Measurements from ENCODE around the gene DCD. TPM values are rescaled to one million over a fixed set of nuclear protein-coding genes. Genes with fewer than 3 reads are reported as not detected.

Gene DCD
- total RNA-seq, 1 experiment from 2014 or later: not detected

GRCh38 chr12:54596526-54596946 lies 51.6 kb downstream of the DCD start:
- Mint-ChIP-seq H3K27me3 (ENCODE audit: low read depth) (peaks cover 92% of the 10 kb centered on the region), H3K4me3 (no peak overlapping the region), H3K36me3 (ENCODE audit: insufficient read depth in 1 of 3, low read depth in 3 of 3) (peaks cover 0 to 1% (median 0%) of the 10 kb centered on the region in 3 experiments; a peak in 1 of 7 replicates), H3K4me1 (peaks cover 5% of the 10 kb centered on the region in 2 experiments; a peak in 3 of 4 replicates), H3K9me3 (no peaks in the 10 kb centered on the region), H3K27ac (no peak overlapping the region)
- H3K23ac ChIP-seq (ENCODE audit: insufficient read length, low read depth, low read length): no peak overlapping the region
- no peak overlapping the region for H3K4me2 ChIP-seq (ENCODE audit: insufficient read depth, insufficient read length, low read length)
- H3K9me3 ChIP-seq (ENCODE audit: control insufficient read depth, low read depth, low read length): no peaks in the 10 kb centered on the region
- H4K8ac ChIP-seq (replicated peaks; ENCODE audit: insufficient read length, low read depth, low read length): no peak overlapping the region
- H3K23me2 ChIP-seq (ENCODE audit: insufficient read length, low read depth, low read length, poor library complexity, severe bottlenecking): no peaks in the 10 kb centered on the region
- no peak overlapping the region for H2BK20ac ChIP-seq (ENCODE audit: low read depth, low read length, poor library complexity, severe bottlenecking)
- no peak overlapping the region for H2AFZ ChIP-seq (ENCODE audit: low read length)
- no peak overlapping the region for H2BK5ac ChIP-seq (ENCODE audit: insufficient read length, low read length)
- no peak overlapping the region for H3K56ac ChIP-seq (ENCODE audit: insufficient read length, low read depth, low read length)
- H3T11ph ChIP-seq (ENCODE audit: low read length): no peak overlapping the region
- DNase-seq: peak; percentile 81
- peak; percentile 93 for TF ChIP-seq CTCF (conservative IDR thresholded peaks at IDR 0.05)
- H3K79me1 ChIP-seq (ENCODE audit: insufficient read depth, low read depth, low read length, poor library complexity, severe bottlenecking): no peaks in the 10 kb centered on the region
- H3K18ac ChIP-seq (ENCODE audit: insufficient read length, low read depth, low read length): no peak overlapping the region
- H4K5ac ChIP-seq (ENCODE audit: insufficient read length, low read depth, low read length): no peak overlapping the region
- no peak overlapping the region for H3K14ac ChIP-seq (ENCODE audit: insufficient read depth, low read length)
- WGBS (ENCODE audit: extremely low coverage, insufficient read length, low lambda C conversion rate): no CpG with 5 or more reads among the region's 3 CpGs
- no peak overlapping the region for H2AK5ac ChIP-seq (ENCODE audit: insufficient read length, low read length)
- no peaks in the 10 kb centered on the region for H4K20me1 ChIP-seq (ENCODE audit: control insufficient read depth, insufficient read depth, insufficient read length)
- no peak overlapping the region for H2BK12ac ChIP-seq (ENCODE audit: insufficient read length, low read depth, low read length)
- no peaks in the 10 kb centered on the region for H3K79me2 ChIP-seq (ENCODE audit: insufficient read depth, low read length)
- no peak overlapping the region for H3K9ac ChIP-seq (ENCODE audit: extremely low read depth, insufficient read length, low read length)
- no peak overlapping the region for H3K4ac ChIP-seq (ENCODE audit: low read depth, low read length)
- no peak overlapping the region for H4K91ac ChIP-seq (ENCODE audit: insufficient read length, low read depth, low read length)
- H2BK15ac ChIP-seq (ENCODE audit: low read depth, low read length): no peak overlapping the region
- no peak overlapping the region for H3K27ac ChIP-seq (ENCODE audit: insufficient read length, low read depth, low read length)
- peaks cover 6% of the 10 kb centered on the region; the same call in 1 of the 2 replicates for H3K27me3 ChIP-seq (ENCODE audit: insufficient read depth, low read length)
- H2BK120ac ChIP-seq (ENCODE audit: low read depth, low read length, poor library complexity, severe bottlenecking): no peak overlapping the region
- H3K4me1 ChIP-seq (ENCODE audit: insufficient read depth, low read length): no peaks in the 10 kb centered on the region
